Activated CD8-positive, alpha-beta T cell treated with anti-CD3 and anti-CD28 coated beads for 36 hours (primary cell): ENCODE results near the gene DOCK11. TPM values are rescaled to one million over a fixed set of nuclear protein-coding genes. Genes with fewer than 3 reads are reported as not detected.
A peak's percentile ranks its signal among the peaks of the same experiment; 100 is the strongest.

Experiments
- ATAC-seq: fragments of 200-7000 bp; cut with Tn5 transposase; one replicate; pipeline ENCODE4 v1.10.0; 2021; ENCODE audit warnings: mild to moderate bottlenecking, moderate library complexity
- CTCF ChIA-PET: fragments of 350-600 bp; sonication (Branson Sonifier 250); formaldehyde crosslinking; loops from one replicate; lab custom pipeline; 2021; ENCODE audit warnings: antibody characterized with exemption; lab: Charles Lee
- POLR2A ChIA-PET: fragments of 350-600 bp; sonication (Branson Sonifier 250); formaldehyde crosslinking; loops from one replicate; lab custom pipeline; 2021; ENCODE audit warnings: antibody characterized with exemption; lab: Charles Lee
- DNase-seq: peaks from one replicate; pipeline ENCODE4 v3.0.0-alpha.2; 2020
- H3K27ac Mint-ChIP-seq: one replicate; pipeline ENCODE4 v1.8.0; 2021; ENCODE audit warnings: mild to moderate bottlenecking, mixed read lengths
- H3K27me3 Mint-ChIP-seq: one replicate; pipeline ENCODE4 v1.8.0; 2021; ENCODE audit warnings: mixed read lengths
- H3K36me3 Mint-ChIP-seq: one replicate; pipeline ENCODE4 v1.8.0; 2021; ENCODE audit warnings: low read depth, mixed read lengths
- H3K4me1 Mint-ChIP-seq: one replicate; pipeline ENCODE4 v1.8.0; 2021; ENCODE audit warnings: low read depth, mixed read lengths
- H3K4me3 Mint-ChIP-seq: one replicate; pipeline ENCODE4 v1.8.0; 2021; ENCODE audit warnings: mild to moderate bottlenecking, moderate library complexity, mixed read lengths
- H3K9me3 Mint-ChIP-seq: one replicate; pipeline ENCODE4 v1.8.0; 2021; ENCODE audit warnings: mixed read lengths
- CTCF ChIP-seq: fragments of 200-600 bp; IDR thresholded peaks from one replicate; pipeline ENCODE4 v1.8.0; 2022; ENCODE audit warnings: antibody characterized with exemption, mild to moderate bottlenecking
- intact Hi-C: fragments of 100-400 bp; cut with micrococcal nuclease; formaldehyde crosslinking; loops from one replicate; pipeline ENCODE4 v1.10.0; 2022
- total RNA-seq, 2 experiments: library from RNA; stranded (reverse); gene quantifications; one replicate each; pipeline ENCODE4 v1.2.3, GENCODE V29; 2021

Gene DOCK11
- total RNA-seq, 2 experiments from 2014 or later: 45.1 to 49.5 TPM

- Mint-ChIP-seq H3K4me3 (no peak overlapping the region), H3K4me1 (peaks cover 2% of the 10 kb centered on the region), H3K27ac (no peak overlapping the region), H3K9me3 (no peaks in the 10 kb centered on the region), H3K27me3 (no peaks in the 10 kb centered on the region), H3K36me3 (peaks cover 12% of the 10 kb centered on the region)
- TF ChIP-seq CTCF: no peak
- intact Hi-C loops: no loop called here
- CTCF ChIA-PET: no interaction called here
- POLR2A ChIA-PET: interaction anchor here (0.6 to 0.7 kb wide), 2 partner anchors 13 to 24 kb away, joined by 3 read pairs; no protein-coding TSS in a partner anchor
- DNase-seq (no peak), ATAC-seq (no peak)
Observed at GRCh38 chrX:118660085-118660484, 164.5 kb downstream of the DOCK11 start.

GRCh38 chrX:118665204-118665603 is 169.6 kb downstream of the DOCK11 start:
- no peak for ATAC-seq
- DNase-seq: no peak
- Mint-ChIP-seq H3K4me3 (no peak overlapping the region), H3K4me1 (peaks cover 2% of the 10 kb centered on the region), H3K36me3 (peaks cover 9% of the 10 kb centered on the region), H3K27me3 (no peaks in the 10 kb centered on the region), H3K9me3 (no peaks in the 10 kb centered on the region), H3K27ac (peak overlapping the region; percentile 34)
- intact Hi-C loops: no loop called here
- POLR2A ChIA-PET: no interaction called here
- no peak for TF ChIP-seq CTCF
- CTCF ChIA-PET: interaction anchor here (1.6 kb wide), 1 partner anchor 10 kb away, joined by 4 read pairs; no protein-coding TSS in a partner anchor

- no peak overlapping the region for H3K4me3 Mint-ChIP-seq
- H3K9me3 Mint-ChIP-seq: no peaks in the 10 kb centered on the region
- H3K27me3 Mint-ChIP-seq: no peaks in the 10 kb centered on the region
- no peak for TF ChIP-seq CTCF
- no peak for DNase-seq
- peaks cover 11% of the 10 kb centered on the region for H3K36me3 Mint-ChIP-seq
- intact Hi-C loops: no loop called here
- no peaks in the 10 kb centered on the region for H3K4me1 Mint-ChIP-seq
- no peak overlapping the region for H3K27ac Mint-ChIP-seq
- POLR2A ChIA-PET: no interaction called here
- CTCF ChIA-PET: no interaction called here
- ATAC-seq: no peak
Observed at GRCh38 chrX:118666521-118666920, 170.9 kb downstream of the DOCK11 start.

GRCh38 chrX:118669435-118669834 is 173.8 kb downstream of the DOCK11 start:
- ChIA-PET CTCF (no interaction called here), POLR2A (no interaction called here)
- DNase-seq (no peak), ATAC-seq (no peak)
- Mint-ChIP-seq H3K27me3 (no peaks in the 10 kb centered on the region), H3K27ac (peak overlapping the region; percentile 13), H3K4me3 (no peak overlapping the region), H3K9me3 (no peaks in the 10 kb centered on the region), H3K4me1 (no peaks in the 10 kb centered on the region), H3K36me3 (peaks cover 6% of the 10 kb centered on the region)
- intact Hi-C loops: no loop called here
- TF ChIP-seq CTCF: no peak

GRCh38 chrX:118675326-118675965 is 179.8 kb downstream of the DOCK11 start:
- ATAC-seq (no peak), DNase-seq (no peak)
- H3K36me3 Mint-ChIP-seq: peaks cover 5% of the 10 kb centered on the region
- no peak for TF ChIP-seq CTCF
- H3K9me3 Mint-ChIP-seq: no peaks in the 10 kb centered on the region
- POLR2A ChIA-PET: no interaction called here
- intact Hi-C loops: no loop called here
- H3K27me3 Mint-ChIP-seq: no peaks in the 10 kb centered on the region
- H3K4me3 Mint-ChIP-seq: no peak overlapping the region
- CTCF ChIA-PET: interaction anchor here (0.8 kb wide), 1 partner anchor 11 kb away, joined by 4 read pairs; no protein-coding TSS in a partner anchor
- H3K27ac Mint-ChIP-seq: no peak overlapping the region
- H3K4me1 Mint-ChIP-seq: peaks cover 2% of the 10 kb centered on the region
